H1 (cell line): Measurements from ENCODE around the gene POLR2H. TPM values are rescaled to one million over a fixed set of nuclear protein-coding genes. Genes with fewer than 3 reads are reported as not detected.

ENCODE experiments used
- ATF2 ChIP-seq: IDR thresholded peaks from 2 replicates; pipeline ENCODE4 v1.6.1; 2012; ENCODE audit warnings: low read length, inconsistent platforms
- BACH1 ChIP-seq: IDR thresholded peaks from 2 replicates; pipeline ENCODE4 v1.6.1; 2012; ENCODE audit warnings: low read length, improper control_type of control experiment
- CBX5 ChIP-seq: fragments of 300-800, 300-1000 bp; sonication (generic); IDR thresholded peaks from 2 replicates; pipeline ENCODE4 v1.7.1; 2016; ENCODE audit warnings: antibody characterized with exemption, low read length, low read depth
- CEBPB ChIP-seq: IDR thresholded peaks from 2 replicates; pipeline ENCODE4 v1.6.1; 2012; ENCODE audit warnings: low read depth, low read length
- CHD2 ChIP-seq: IDR thresholded peaks from 2 replicates; pipeline ENCODE4 v1.6.1; 2012; ENCODE audit warnings: low read length, improper control_type of control experiment
- CTBP2 ChIP-seq: IDR thresholded peaks from 2 replicates; pipeline ENCODE4 v1.7.0; 2011; ENCODE audit warnings: borderline replicate concordance, mild to moderate bottlenecking, moderate library complexity, mixed read lengths, low read length; ENCODE audit not compliant: insufficient read depth, insufficient read length
- CTCF ChIP-seq, 3 experiments: IDR thresholded peaks; 1 replicate in 2 of 3; 2 replicates in 1 of 3; pipeline versions ENCODE4 v1.5.1 to v1.6.1; 2011; ENCODE audit warnings: low read length in 3 of 3, mild to moderate bottlenecking in 3 of 3, inconsistent platforms in 2 of 3, low read depth in 1 of 3, moderate library complexity in 1 of 3; ENCODE audit not compliant: insufficient read depth in 1 of 3; ENCODE audit errors: control extremely low read depth in 1 of 3
- EZH2 ChIP-seq: fragments of 200-600 bp; sonication (generic); IDR thresholded peaks from 2 replicates; pipeline ENCODE4 v1.7.1; 2012; ENCODE audit warnings: low read depth, mild to moderate bottlenecking, moderate library complexity, low read length, inconsistent platforms; ENCODE audit not compliant: severe bottlenecking
- FOSL1 ChIP-seq: IDR thresholded peaks from 2 replicates; pipeline ENCODE4 v1.6.1; 2011; ENCODE audit warnings: mild to moderate bottlenecking, low read depth, low read length, moderate library complexity; ENCODE audit not compliant: insufficient read depth
- JUN ChIP-seq: IDR thresholded peaks from 2 replicates; pipeline ENCODE4 v1.6.1; 2011; ENCODE audit warnings: low read depth, mild to moderate bottlenecking, improper control_type of control experiment, low read length
- NRF1 ChIP-seq: IDR thresholded peaks from 2 replicates; pipeline ENCODE4 v1.6.1; 2011; ENCODE audit warnings: mild to moderate bottlenecking, low read depth, low read length, improper control_type of control experiment
- POLR2A ChIP-seq, 2 experiments: IDR thresholded peaks; 1 replicate in 1 of 2; 2 replicates in 1 of 2; pipeline ENCODE4 v1.6.1; 2011; ENCODE audit warnings: low read depth in 2 of 2, low read length in 2 of 2, mild to moderate bottlenecking in 2 of 2; ENCODE audit errors: control extremely low read depth in 1 of 2
- RAD21 ChIP-seq, 2 experiments: IDR thresholded peaks in 1 of 2; conservative IDR thresholded peaks in 1 of 2; 2 replicates each; pipeline ENCODE4 v1.6.1; 2011; ENCODE audit warnings: low read depth in 2 of 2, low read length in 2 of 2, improper control_type of control experiment in 1 of 2, inconsistent platforms in 1 of 2, mild to moderate bottlenecking in 1 of 2, moderate library complexity in 1 of 2
- RXRA ChIP-seq: IDR thresholded peaks from 2 replicates; pipeline ENCODE4 v1.6.1; 2011; ENCODE audit warnings: low read depth, mild to moderate bottlenecking, low read length, moderate library complexity; ENCODE audit not compliant: insufficient read depth
- SAP30 ChIP-seq: fragments of 300-600 bp; sonication (generic); IDR thresholded peaks from 2 replicates; pipeline ENCODE4 v1.7.1; 2012; ENCODE audit warnings: low read length, moderate library complexity, mild to moderate bottlenecking, inconsistent platforms; ENCODE audit not compliant: insufficient read depth, insufficient replicate concordance
- SIN3A ChIP-seq, 2 experiments: IDR thresholded peaks in 1 of 2; conservative IDR thresholded peaks in 1 of 2; 2 replicates each; pipeline ENCODE4 v1.6.1; 2011 to 2012; ENCODE audit warnings: low read length in 2 of 2, improper control_type of control experiment in 1 of 2, low read depth in 1 of 2, mild to moderate bottlenecking in 1 of 2
- SIX5 ChIP-seq: IDR thresholded peaks from 2 replicates; pipeline ENCODE4 v1.6.1; 2011; ENCODE audit warnings: mild to moderate bottlenecking, low read depth, low read length
- SP2 ChIP-seq: IDR thresholded peaks from 2 replicates; pipeline ENCODE4 v1.6.1; 2012; ENCODE audit warnings: mild to moderate bottlenecking, low read length, inconsistent platforms
- SP4 ChIP-seq: IDR thresholded peaks from 2 replicates; pipeline ENCODE4 v1.6.1; 2012; ENCODE audit warnings: low read length, inconsistent platforms
- SUZ12 ChIP-seq: fragments of 200-600 bp; sonication (generic); IDR thresholded peaks from 2 replicates; pipeline ENCODE4 v1.6.1; 2012; ENCODE audit warnings: mild to moderate bottlenecking, inconsistent platforms, low read length, moderate library complexity, mixed read lengths
- ZNF274 ChIP-seq: IDR thresholded peaks from 2 replicates; pipeline ENCODE4 v1.7.0; 2012; ENCODE audit warnings: low read length, borderline replicate concordance; ENCODE audit errors: extremely low read depth
- polyA plus RNA-seq, 7 experiments: library from polyadenylated mRNA; depleted of rRNA in 3 of 7; stranded (reverse) in 5 of 7; unstranded in 2 of 7; fragments of >200 nt in 5 of 7; fragments of 200-250 nt in 2 of 7; gene quantifications; 1 replicate in 5 of 7; 2 replicates in 1 of 7; 4 replicates in 1 of 7; pipeline versions ENCODE4 v1.2.1 to v1.2.3, GENCODE V29; 2011 to 2013; ENCODE audit warnings: missing spikeins in 2 of 7, mixed read lengths in 2 of 7
- total RNA-seq: library from RNA; stranded (reverse); fragmentation: NEBNext Ultra II Directional; extraction: Animal tissue kit (Norgen Biotek cat#: 25700); gene quantifications from 2 replicates; pipeline ENCODE4 v1.2.1, GENCODE V29; 2021

The POLR2H gene
- total and polyA plus RNA-seq, 2 of the 8 experiments (the other 6 are each of a cell fraction or from before 2014, with no cell fraction given), result 113 to 335 TPM

- TF ChIP-seq ATF2, result no peak
- TF ChIP-seq NRF1, result no peak
- TF ChIP-seq CBX5, result no peak
- peak; percentile 91 to 97 (median 96) for TF ChIP-seq CTCF (IDR thresholded peaks at IDR 0.05; ENCODE audit: control extremely low read depth in 1 of 3, insufficient read depth in 1 of 3, low read depth in 1 of 3, low read length in 3 of 3)
- no peak for TF ChIP-seq SP4
- TF ChIP-seq RXRA, result no peak
- TF ChIP-seq BACH1, result peak; percentile 57; the same call in 1 of the 2 replicates
- TF ChIP-seq EZH2, result no peak
- TF ChIP-seq SP2, result no peak
- TF ChIP-seq CHD2, result no peak
- no peak for TF ChIP-seq POLR2A (IDR thresholded peaks at IDR 0.05; ENCODE audit: control extremely low read depth in 1 of 2, low read depth in 2 of 2, low read length in 2 of 2)
- peak; percentile 96 to 99; a peak in 3 of 4 replicates for TF ChIP-seq SIN3A (conservative IDR thresholded peaks at IDR 0.05 in 1 of 2, IDR thresholded peaks at IDR 0.05 in 1 of 2; ENCODE audit: low read depth in 1 of 2, low read length in 2 of 2)
- TF ChIP-seq ZNF274, result no peak
- TF ChIP-seq SUZ12, result no peak
- no peak for TF ChIP-seq FOSL1
- no peak for TF ChIP-seq CEBPB
- TF ChIP-seq CTBP2, result no peak
- TF ChIP-seq RAD21 (IDR thresholded peaks at IDR 0.05 in 1 of 2, conservative IDR thresholded peaks at IDR 0.05 in 1 of 2; ENCODE audit: low read depth in 2 of 2, low read length in 2 of 2), result peak; percentile 99
- no peak for TF ChIP-seq SIX5
- TF ChIP-seq SAP30, result peak; percentile 80
- no peak for TF ChIP-seq JUN
Measured at GRCh38 chr3:184371570-184372018, 10.1 kb downstream of the POLR2H start (continued).
